Measurements from ENCODE around the gene KCNJ12. TPM values are rescaled to one million over a fixed set of nuclear protein-coding genes. Genes with fewer than 3 reads are reported as not detected.
"Not testable (repeated sequence)": the region's sequence is repeated elsewhere in the genome, so short reads cannot be mapped to it uniquely, and the experiment has no call there.

Gene KCNJ12
- total RNA-seq, 2 donors from 2014 or later: 12.0 to 16.5 TPM

- DNase-seq, ATAC-seq: not testable (repeated sequence)
- intact Hi-C loops (cut with DNase I): loop anchor here (5.0 to 10.0 kb wide), 2 partner anchors 327 to 339 kb away; partner anchors contain the start of gene DHRS7B (in 1 of the 2)
These were observed 77.8 kb downstream of the KCNJ12 start for GRCh38 chr17:21454006-21454405.

DNA sequence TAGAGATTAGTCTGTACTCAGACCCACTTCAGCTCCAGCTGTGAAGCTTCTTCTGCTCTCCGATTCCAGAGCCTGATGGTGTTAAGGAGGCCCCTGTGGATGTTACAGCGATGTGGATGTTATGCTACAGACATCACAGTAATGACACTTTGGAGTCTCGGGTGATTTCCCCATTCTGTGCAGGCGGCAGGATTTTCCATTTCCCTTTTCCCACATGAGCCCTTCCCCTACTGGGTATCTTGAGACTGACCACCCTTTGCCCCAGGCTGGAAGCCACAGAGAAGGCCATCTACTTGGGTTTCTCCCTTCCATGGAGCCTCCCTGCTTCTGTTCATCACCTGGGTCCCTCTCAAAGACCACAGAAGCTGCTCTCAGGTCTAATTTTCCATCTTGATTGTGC, 78.3 kb downstream of the KCNJ12 start:
- intact Hi-C loops (cut with DNase I): loop anchor here (5.0 to 10.0 kb wide), 2 partner anchors 327 to 340 kb away; partner anchors contain the start of gene DHRS7B (in 1 of the 2)
- no peak for DNase-seq
- ATAC-seq: no peak

DNA sequence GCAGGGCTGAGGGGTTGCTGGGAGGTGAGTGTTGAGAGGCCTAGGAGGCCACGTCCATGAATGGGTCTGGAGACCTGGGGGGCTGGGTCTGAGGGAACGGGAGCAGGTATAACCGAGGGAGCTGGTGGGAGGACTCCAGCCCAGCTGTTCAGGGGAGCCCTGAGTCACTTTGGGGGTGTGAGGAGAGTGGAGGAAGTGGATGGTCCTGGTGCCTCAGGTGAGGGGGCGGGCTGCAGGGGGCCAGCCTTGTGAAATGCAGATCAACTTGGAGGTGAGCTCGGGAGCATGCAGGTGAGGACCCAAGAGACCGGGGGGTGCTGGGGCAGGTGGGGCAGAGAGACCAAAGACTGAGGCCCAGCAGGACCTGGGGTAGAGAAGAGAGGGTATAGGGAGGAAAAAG, 79.6 kb downstream of the KCNJ12 start:
- DNase-seq: no peak
- intact Hi-C loops (cut with DNase I): loop anchor here in 1 of 2 donors (5.0 to 10.0 kb wide), 2 partner anchors 57 to 341 kb away; no protein-coding TSS in a partner anchor
- ATAC-seq: no peak

DNA sequence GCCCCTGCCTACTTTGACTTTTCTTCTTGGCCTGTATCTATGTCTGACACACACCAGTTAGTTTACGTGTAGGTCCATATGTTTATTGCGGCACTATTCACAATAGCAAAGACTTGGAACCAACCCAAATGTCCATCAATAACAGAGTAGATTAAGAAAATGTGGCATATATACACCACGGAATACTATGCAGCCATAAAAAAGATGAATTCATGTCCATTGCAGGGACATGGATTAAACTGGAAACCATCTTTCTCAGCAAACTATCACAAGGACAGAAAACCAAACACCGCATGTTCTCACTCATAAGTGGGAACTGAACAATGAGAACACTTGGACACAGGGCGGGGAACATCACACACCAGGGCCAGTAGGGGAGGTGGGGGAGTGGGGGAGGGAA, 80.3 kb downstream of the KCNJ12 start:
- DNase-seq, ATAC-seq: not testable (repeated sequence)
- intact Hi-C loops (cut with DNase I): loop anchor here in 1 of 2 donors (5.0 to 10.0 kb wide), 2 partner anchors 56 to 342 kb away; no protein-coding TSS in a partner anchor

- peak; percentile 92 to 94 for ATAC-seq
- intact Hi-C loops (cut with DNase I): loop anchor here (1.0 to 10.0 kb wide), 3 partner anchors 54 to 343 kb away; no protein-coding TSS in a partner anchor
- DNase-seq: peak; percentile 90
These were observed 81.2 kb downstream of the KCNJ12 start for GRCh38 chr17:21457051-21458026.

GRCh38 chr17:21458054-21458453, 81.9 kb downstream of the KCNJ12 start:
- intact Hi-C loops (cut with DNase I): loop anchor here in 1 of 2 donors (5.0 to 10.0 kb wide), 2 partner anchors 54 to 343 kb away; no protein-coding TSS in a partner anchor
- ATAC-seq: no peak

GRCh38 chr17:21459536-21459935, 83.4 kb downstream of the KCNJ12 start:
- DNase-seq (no peak), ATAC-seq (no peak)
- intact Hi-C loops (cut with DNase I): loop anchor here in 1 of 2 donors (5.0 to 10.0 kb wide), 2 partner anchors 53 to 345 kb away; no protein-coding TSS in a partner anchor

More at GRCh38 chr17:21458054-21458453, 81.9 kb downstream of the KCNJ12 start:
- no peak for DNase-seq

DNA sequence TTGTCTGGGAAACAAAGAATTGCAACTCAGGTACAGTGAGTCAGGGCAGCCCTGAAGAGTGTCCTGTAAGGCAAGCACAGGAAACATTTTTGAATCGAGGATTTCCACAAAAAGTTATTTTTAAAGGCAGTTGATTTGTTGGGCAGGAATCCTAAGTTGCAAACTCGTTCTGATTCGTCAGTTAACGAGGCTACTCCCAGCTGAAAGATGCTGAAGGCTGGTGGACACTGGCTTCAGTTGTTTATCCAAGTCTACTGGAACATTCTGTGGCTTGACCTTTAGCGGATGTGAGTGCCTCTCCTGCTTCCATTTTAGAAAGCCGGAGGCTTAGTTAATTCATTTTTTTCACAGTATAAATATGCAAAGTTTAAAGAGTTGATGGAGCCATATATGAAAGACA, 84.2 kb downstream of the KCNJ12 start:
- intact Hi-C loops (cut with DNase I): no loop called here
- ATAC-seq: no peak
- DNase-seq: no peak

GRCh38 chr17:21462237-21462636, 86.1 kb downstream of the KCNJ12 start:
- no peak for ATAC-seq
- intact Hi-C loops (cut with DNase I): no loop called here
- DNase-seq: no peak

DNA sequence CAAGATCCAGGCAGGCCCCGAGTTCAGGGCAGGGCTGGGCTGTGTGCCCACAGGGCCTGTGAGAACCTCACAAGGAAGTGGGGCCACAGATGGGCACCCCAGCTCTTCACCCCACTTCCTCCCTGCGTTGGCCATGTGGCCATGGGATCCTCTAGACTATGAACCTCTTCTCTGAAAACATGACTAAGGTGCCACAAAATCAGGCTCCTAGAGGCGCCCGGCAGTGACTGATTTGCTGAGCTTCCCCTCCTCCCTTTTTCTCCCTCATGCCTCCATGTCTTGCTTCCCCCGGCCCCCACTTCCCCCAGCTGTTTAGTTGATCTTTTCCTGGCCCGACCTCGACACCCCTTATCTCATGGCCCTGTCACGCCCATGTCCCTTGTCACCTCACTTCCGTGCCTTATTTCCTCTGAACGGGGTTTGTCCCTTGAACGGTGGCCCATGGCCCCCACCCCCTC, 87.1 kb downstream of the KCNJ12 start:
- intact Hi-C loops (cut with DNase I): no loop called here
- DNase-seq (no peak), ATAC-seq (no peak)

DNA sequence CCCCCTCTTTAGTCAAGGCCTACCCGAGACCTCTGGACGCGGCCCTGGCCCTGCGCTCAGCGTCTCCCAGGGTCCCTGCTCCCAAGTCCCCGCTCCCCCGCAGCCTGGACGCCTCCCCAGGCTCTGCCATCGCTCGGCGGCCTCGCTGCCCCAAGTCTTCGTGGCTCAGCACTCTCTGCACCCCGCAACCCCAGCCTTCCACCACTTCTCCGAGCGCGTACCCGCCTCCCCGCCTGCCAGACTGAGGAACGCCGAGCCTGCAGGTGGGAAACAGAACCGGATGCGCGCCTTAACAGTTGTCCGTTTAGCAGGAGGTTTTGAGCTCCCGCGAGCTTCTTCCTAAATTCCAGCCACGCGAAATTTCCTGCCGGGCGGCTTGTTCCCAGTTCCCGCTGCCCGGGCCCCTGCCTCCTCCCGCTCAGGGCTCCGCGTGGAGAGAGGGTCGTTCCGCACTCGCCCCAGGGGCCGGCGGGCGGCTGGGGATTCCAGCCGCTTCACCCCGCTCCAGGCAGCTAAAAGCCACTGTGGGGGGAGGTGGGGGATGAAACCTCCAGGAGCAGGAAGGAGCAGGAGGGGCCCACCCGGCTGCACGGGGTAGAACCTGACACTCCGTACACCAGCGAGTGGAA, 87.7 kb downstream of the KCNJ12 start:
- intact Hi-C loops (cut with DNase I): no loop called here
- DNase-seq (no peak), ATAC-seq (peak; percentile 30 to 40)

DNA sequence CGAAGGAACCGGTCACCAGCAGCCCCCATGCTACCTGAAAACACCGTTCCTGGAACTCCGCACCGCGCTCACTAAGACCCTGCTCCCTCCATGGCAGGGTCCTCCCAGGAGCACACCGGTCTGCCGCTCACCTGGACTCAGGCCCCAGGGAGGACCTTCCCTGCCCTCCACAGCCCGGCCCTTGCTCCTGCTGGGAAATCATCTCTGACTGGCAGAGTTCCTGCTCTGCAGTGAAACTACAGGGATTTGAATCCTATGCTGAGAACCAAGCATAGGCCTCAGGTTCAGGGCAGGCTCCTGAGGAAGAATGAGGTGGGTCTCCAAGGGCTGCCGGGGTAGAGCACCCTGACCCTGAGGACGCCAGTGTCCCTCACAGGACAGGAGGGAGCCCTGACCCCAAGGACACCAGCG, 88.5 kb downstream of the KCNJ12 start:
- DNase-seq: no peak
- intact Hi-C loops (cut with DNase I): no loop called here
- ATAC-seq: no peak

DNA sequence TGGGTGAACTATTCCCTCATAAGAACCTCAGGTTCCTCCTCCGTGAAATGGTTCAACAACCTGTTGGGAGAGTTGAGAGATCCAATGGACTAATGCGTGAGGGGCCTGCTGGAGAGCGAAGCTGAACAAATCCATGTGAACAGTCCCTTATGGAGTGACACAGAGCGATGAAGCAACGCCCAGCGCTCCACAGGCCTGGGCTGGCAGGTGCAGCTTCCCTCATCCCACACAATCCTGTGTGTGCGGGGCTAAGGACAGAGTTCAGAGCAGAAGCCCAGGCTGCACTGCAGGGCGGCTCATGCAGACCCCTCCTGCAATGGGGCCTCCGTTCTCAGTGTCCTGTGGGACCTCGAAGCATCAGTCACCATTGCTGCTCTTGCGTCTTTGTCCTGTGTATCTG, 90.4 kb downstream of the KCNJ12 start:
- intact Hi-C loops (cut with DNase I): no loop called here
- DNase-seq (no peak), ATAC-seq (no peak)

- no peak for ATAC-seq
- intact Hi-C loops (cut with DNase I): no loop called here
- no peak for DNase-seq
These were observed 91.0 kb downstream of the KCNJ12 start for GRCh38 chr17:21467196-21467595.

- DNase-seq (no peak), ATAC-seq (no peak)
- intact Hi-C loops (cut with DNase I): no loop called here
These were observed 91.8 kb downstream of the KCNJ12 start for GRCh38 chr17:21467739-21468490.

Measured in left cardiac atrium (tissue), 4 donors.